IMR-90 (cell line): ENCODE measurements around the gene ALDH3A2. TPM values are rescaled to one million over a fixed set of nuclear protein-coding genes. Genes with fewer than 3 reads are reported as not detected.

Experiments used
- ATAC-seq: fragments of 200-7000 bp; cut with Tn5 transposase; 2 replicates; pipeline ENCODE4 v1.9.1; 2020; ENCODE audit warnings: low read depth, mild to moderate bottlenecking, moderate library complexity
- BruUV-seq: library from RNA; stranded (reverse); fragments of 400-500 nt; replicated peaks from 2 replicates; lab custom pipeline; 2021; lab: Mats Ljungman, UMichigan
- CTCF ChIA-PET: fragments of 300-600 bp; formaldehyde crosslinking; extraction: SDS; loops from one replicate; lab custom pipeline; 2021; ENCODE audit warnings: antibody characterized with exemption; lab: Yijun Ruan, JAX
- POLR2A ChIA-PET: fragments of 300-600 bp; sonication (Branson Sonifier 250); formaldehyde crosslinking; loops from one replicate; lab custom pipeline; 2022; ENCODE audit warnings: antibody characterized with exemption; ENCODE audit not compliant: unreplicated experiment; lab: Charles Lee
- DNase-seq: peaks from one replicate; pipeline ENCODE4 v3.0.0; 2013
- H2AFZ ChIP-seq: replicated peaks from 2 replicates; pipeline ENCODE3; 2013; ENCODE audit warnings: low read length, mild to moderate bottlenecking; ENCODE audit not compliant: poor library complexity
- H2AK5ac ChIP-seq: 2 replicates; pipeline ENCODE4 v1.6.1; 2013; ENCODE audit warnings: low read depth, low read length, inconsistent platforms
- H2AK9ac ChIP-seq: replicated peaks from 2 replicates; pipeline ENCODE3; 2013; ENCODE audit warnings: mild to moderate bottlenecking, low read depth, low read length, moderate library complexity; ENCODE audit not compliant: poor library complexity
- H2BK120ac ChIP-seq: 2 replicates; pipeline ENCODE4 v1.6.1; 2013; ENCODE audit warnings: low read depth, low read length, inconsistent platforms
- H2BK15ac ChIP-seq: 3 replicates; pipeline ENCODE4 v1.6.1; 2013; ENCODE audit warnings: low read depth, low read length, inconsistent platforms
- H2BK20ac ChIP-seq: 2 replicates; pipeline ENCODE4 v1.6.1; 2013; ENCODE audit warnings: low read depth, mild to moderate bottlenecking, inconsistent platforms, low read length, moderate library complexity
- H2BK5ac ChIP-seq: 2 replicates; pipeline ENCODE4 v1.6.1; 2013; ENCODE audit warnings: mild to moderate bottlenecking, low read depth, low read length, inconsistent platforms; ENCODE audit not compliant: poor library complexity, severe bottlenecking
- H3K14ac ChIP-seq: replicated peaks from 2 replicates; pipeline ENCODE4 v1.6.1; 2013; ENCODE audit warnings: low read depth, low read length, inconsistent platforms
- H3K18ac ChIP-seq: 2 replicates; pipeline ENCODE4 v1.6.1; 2013; ENCODE audit warnings: low read depth, low read length, control low read depth
- H3K23ac ChIP-seq: 2 replicates; pipeline ENCODE4 v1.6.1; 2013; ENCODE audit warnings: low read depth, low read length, inconsistent platforms
- H3K27ac ChIP-seq: 2 replicates; pipeline ENCODE4 v1.5.1; 2013; ENCODE audit warnings: mild to moderate bottlenecking, control low read depth, low read length; ENCODE audit not compliant: insufficient read depth
- H3K27me3 ChIP-seq: 2 replicates; pipeline ENCODE4 v1.6.1; 2013; ENCODE audit warnings: low read length; ENCODE audit not compliant: control insufficient read depth, insufficient read depth
- H3K36me3 ChIP-seq: 2 replicates; pipeline ENCODE4 v1.6.1; 2013; ENCODE audit warnings: low read length, mixed read lengths; ENCODE audit not compliant: control insufficient read depth, insufficient read depth
- H3K4ac ChIP-seq: 2 replicates; pipeline ENCODE4 v1.6.1; 2013; ENCODE audit warnings: low read depth, low read length, inconsistent platforms
- H3K4me1 ChIP-seq: 2 replicates; pipeline ENCODE4 v1.6.1; 2013; ENCODE audit warnings: low read length, mixed read lengths; ENCODE audit not compliant: control insufficient read depth, insufficient read depth
- H3K4me2 ChIP-seq: 2 replicates; pipeline ENCODE4 v1.6.1; 2013; ENCODE audit warnings: low read depth, mild to moderate bottlenecking, control low read depth, low read length, moderate library complexity
- H3K4me3 ChIP-seq: 2 replicates; pipeline ENCODE4 v1.5.1; 2013; ENCODE audit warnings: low read depth, mild to moderate bottlenecking, control low read depth, low read length, moderate library complexity; ENCODE audit not compliant: insufficient read depth
- H3K56ac ChIP-seq: 2 replicates; pipeline ENCODE4 v1.6.1; 2013; ENCODE audit warnings: low read length, inconsistent platforms; ENCODE audit not compliant: insufficient read depth; ENCODE audit errors: extremely low read depth
- H3K79me1 ChIP-seq, 2 experiments: 2 replicates each; pipeline ENCODE4 v1.6.1; 2013; ENCODE audit warnings: low read length in 2 of 2, inconsistent platforms in 1 of 2, low read depth in 1 of 2
- H3K9ac ChIP-seq: 2 replicates; pipeline ENCODE4 v1.6.1; 2013; ENCODE audit warnings: low read depth, low read length, control low read depth
- H3K9me1 ChIP-seq: 2 replicates; pipeline ENCODE4 v1.6.1; 2013; ENCODE audit warnings: low read length, inconsistent platforms; ENCODE audit not compliant: insufficient read depth
- H3K9me3 ChIP-seq: 2 replicates; pipeline ENCODE4 v1.6.1; 2013; ENCODE audit warnings: low read length; ENCODE audit not compliant: control insufficient read depth, insufficient read depth
- H4K20me1 ChIP-seq: 2 replicates; pipeline ENCODE4 v1.6.1; 2013; ENCODE audit warnings: low read length, inconsistent platforms; ENCODE audit not compliant: insufficient read depth
- H4K5ac ChIP-seq: 2 replicates; pipeline ENCODE4 v1.6.1; 2013; ENCODE audit warnings: mild to moderate bottlenecking, low read depth, low read length, control low read depth
- H4K8ac ChIP-seq, 2 experiments: 2 replicates each; pipeline ENCODE4 v1.6.1; 2013; ENCODE audit warnings: low read depth in 2 of 2, low read length in 2 of 2, control low read depth in 1 of 2, inconsistent platforms in 1 of 2
- H4K91ac ChIP-seq: 2 replicates; pipeline ENCODE4 v1.6.1; 2013; ENCODE audit warnings: low read depth, low read length, inconsistent platforms; ENCODE audit not compliant: insufficient read depth
- BHLHE40 ChIP-seq: fragments of 150-350 bp; IDR thresholded peaks from 2 replicates; pipeline ENCODE4 v1.6.1; 2016; ENCODE audit warnings: mild to moderate bottlenecking, low read depth, low read length
- CHD1 ChIP-seq: IDR thresholded peaks from 2 replicates; pipeline ENCODE4 v1.6.1; 2012; ENCODE audit warnings: low read depth, low read length, improper control_type of control experiment
- CTCF ChIP-seq: conservative IDR thresholded peaks from 2 replicates; pipeline ENCODE4 v1.5.1; 2012; ENCODE audit warnings: mild to moderate bottlenecking, low read depth, low read length, improper control_type of control experiment
- FOS ChIP-seq: fragments of 150-350 bp; IDR thresholded peaks from 2 replicates; pipeline ENCODE4 v1.6.1; 2016; ENCODE audit warnings: low read depth, low read length
- MAFK ChIP-seq: IDR thresholded peaks from 2 replicates; pipeline ENCODE4 v1.6.1; 2012; ENCODE audit warnings: low read depth, low read length, improper control_type of control experiment
- MAZ ChIP-seq: IDR thresholded peaks from 2 replicates; pipeline ENCODE4 v1.6.1; 2012; ENCODE audit warnings: low read depth, mild to moderate bottlenecking, low read length, improper control_type of control experiment, moderate library complexity, borderline replicate concordance
- MXI1 ChIP-seq: IDR thresholded peaks from 2 replicates; pipeline ENCODE4 v1.6.1; 2012; ENCODE audit warnings: low read depth, mild to moderate bottlenecking, low read length, moderate library complexity, borderline replicate concordance
- NFE2L2 ChIP-seq: fragments of 150-350 bp; IDR thresholded peaks from 2 replicates; pipeline ENCODE4 v1.6.1; 2016; ENCODE audit warnings: low read depth, mild to moderate bottlenecking, low read length
- POLR2A ChIP-seq: IDR thresholded peaks from 2 replicates; pipeline ENCODE4 v1.6.1; 2012; ENCODE audit warnings: mild to moderate bottlenecking, low read depth, low read length
- RCOR1 ChIP-seq: IDR thresholded peaks from 2 replicates; pipeline ENCODE4 v1.6.1; 2012; ENCODE audit warnings: mild to moderate bottlenecking, low read length, improper control_type of control experiment; ENCODE audit not compliant: insufficient replicate concordance
- RFX5 ChIP-seq: IDR thresholded peaks from 2 replicates; pipeline ENCODE4 v1.8.0; 2012; ENCODE audit warnings: low read depth, mild to moderate bottlenecking, low read length, moderate library complexity
- SMC3 ChIP-seq: fragments of 150-350 bp; IDR thresholded peaks from 2 replicates; pipeline ENCODE4 v1.6.1; 2016; ENCODE audit warnings: low read depth, mild to moderate bottlenecking, antibody characterized with exemption, low read length, moderate library complexity
- USF2 ChIP-seq: fragments of 150-350 bp; IDR thresholded peaks from 2 replicates; pipeline ENCODE4 v1.6.1; 2017; ENCODE audit warnings: mild to moderate bottlenecking, antibody characterized with exemption, low read length, low read depth
- WGBS, 2 experiments: methylation state at CpG; one replicate each; pipeline versions ENCODE4 v1.1.5 to v1.1.7; 2013; ENCODE audit warnings: missing lambda C conversion rate in 2 of 2; ENCODE audit not compliant: insufficient read length in 1 of 2; ENCODE audit errors: extremely low coverage in 2 of 2; 5-methylcytosine and 5-hydroxymethylcytosine counted together
- dilution Hi-C: fragments of 300-500 bp; cut with HindIII; formaldehyde crosslinking; loops from one replicate; pipeline ENCODE4 v1.14.3; 2018; ENCODE audit warnings: low sequenced_read_pairs; ENCODE audit not compliant: unreplicated experiment
- in situ Hi-C: fragments of 300-500 bp; cut with MboI; formaldehyde crosslinking; loops from 3 replicates; pipeline ENCODE4 v1.14.3; 2019; ENCODE audit warnings: low sequenced_read_pairs, inconsistent platforms, mixed read lengths
- intact Hi-C: fragments of 100-400 bp; cut with micrococcal nuclease; formaldehyde crosslinking; loops from 2 replicates; pipeline ENCODE4 v1.10.0; 2022
- polyA plus RNA-seq, 3 experiments: library from polyadenylated mRNA; depleted of rRNA; stranded (reverse); fragments of >200 nt; gene quantifications; 2 replicates each; pipeline ENCODE4 v1.2.3, GENCODE V29; 2012; ENCODE audit warnings: low replicate concordance in 1 of 3
- total RNA-seq: library from RNA; depleted of rRNA; stranded (reverse); fragments of >200 nt; gene quantifications from 2 replicates; pipeline ENCODE4 v1.2.3, GENCODE V29; 2012

The ALDH3A2 gene
- total and polyA plus RNA-seq, 2 of the 4 experiments (the other 2 are of a cell fraction), result 4.0 to 7.9 TPM

- H3K9me3 ChIP-seq, result no peaks in the 10 kb centered on the region
- no peak overlapping the region for H2BK120ac ChIP-seq
- no peaks in the 10 kb centered on the region; the same call in 1 of the 2 replicates for H3K4me1 ChIP-seq
- ChIA-PET CTCF (no interaction called here), POLR2A (no interaction called here)
- H3K4me2 ChIP-seq, result no peak overlapping the region
- 48% methylated on average over 6 of the region's 10 CpGs; no CpG with 5 or more reads in 1 of the 2 experiments for WGBS, 2 experiments
- H2AK5ac ChIP-seq, result no peak overlapping the region
- no peaks in the 10 kb centered on the region for H3K79me1 ChIP-seq
- no peaks in the 10 kb centered on the region for H3K9me1 ChIP-seq
- H2BK20ac ChIP-seq, result no peak overlapping the region
- no peak for DNase-seq
- no peak overlapping the region for H2AK9ac ChIP-seq
- dilution Hi-C loops (no loop called here), in situ Hi-C loops (no loop called here), intact Hi-C loops (no loop called here)
- H3K27me3 ChIP-seq, result peaks cover 18% of the 10 kb centered on the region
- H3K14ac ChIP-seq, result no peak overlapping the region
- H3K27ac ChIP-seq, result no peak overlapping the region
- H3K36me3 ChIP-seq, result no peaks in the 10 kb centered on the region
- H4K8ac ChIP-seq, result no peak overlapping the region
- no peak overlapping the region for H3K4ac ChIP-seq
- H2AFZ ChIP-seq, result no peak overlapping the region
- no TSS peak for BruUV-seq
- TF ChIP-seq POLR2A, result no peak
- no peak for TF ChIP-seq MXI1
- TF ChIP-seq CHD1, result no peak
- no peak for TF ChIP-seq FOS
- no peak for TF ChIP-seq CTCF
- no peak for TF ChIP-seq BHLHE40
- no peak for TF ChIP-seq MAZ
- TF ChIP-seq RCOR1, result no peak
- no peak for TF ChIP-seq USF2
- no peak for TF ChIP-seq SMC3
- TF ChIP-seq RFX5, result no peak
- no peak for TF ChIP-seq MAFK
- no peak for TF ChIP-seq NFE2L2
- no peak overlapping the region for H4K91ac ChIP-seq
- H3K56ac ChIP-seq, result no peak overlapping the region
- peak; percentile 29; the same call in 1 of the 2 replicates for ATAC-seq
- H4K20me1 ChIP-seq, result no peaks in the 10 kb centered on the region
- H3K4me3 ChIP-seq, result no peak overlapping the region
- no peak overlapping the region for H2BK5ac ChIP-seq
- H3K9ac ChIP-seq, result no peak overlapping the region
- H2BK15ac ChIP-seq, result no peak overlapping the region
- no peak overlapping the region for H3K23ac ChIP-seq
- no peak overlapping the region for H3K18ac ChIP-seq
- no peak overlapping the region for H4K5ac ChIP-seq
Observed at GRCh38 chr17:19703106-19703827, 54.7 kb downstream of the ALDH3A2 start.
